Muscle layer of duodenum (tissue), 2 donors: ENCODE measurements around the gene RAB40AL.
"Not testable (repeated sequence)": the region's sequence is repeated elsewhere in the genome, so short reads cannot be mapped to it uniquely, and the experiment has no call there.

ENCODE experiments used
- H3K27ac ChIP-seq: one replicate; pipeline ENCODE4 v1.7.0; 2013; ENCODE audit warnings: mild to moderate bottlenecking, low read length
- H3K27me3 ChIP-seq: one replicate; pipeline ENCODE4 v1.7.0; 2013; ENCODE audit warnings: low read depth, mild to moderate bottlenecking, control low read depth, low read length
- H3K36me3 ChIP-seq, 2 donors: one replicate each; pipeline ENCODE4 v1.7.0; 2013; ENCODE audit warnings: low read length in 2 of 2, control low read depth in 1 of 2, mild to moderate bottlenecking in 1 of 2; ENCODE audit not compliant: insufficient read depth in 2 of 2, control insufficient read depth in 1 of 2
- H3K4me1 ChIP-seq, 2 donors: one replicate each; pipeline ENCODE4 v1.7.0; 2013; ENCODE audit warnings: low read length in 2 of 2, mild to moderate bottlenecking in 2 of 2, control low read depth in 1 of 2, moderate library complexity in 1 of 2; ENCODE audit not compliant: insufficient read depth in 2 of 2, control insufficient read depth in 1 of 2
- H3K4me3 ChIP-seq, 2 donors: one replicate each; pipeline ENCODE4 v1.7.0; 2013; ENCODE audit warnings: low read length in 2 of 2, low read depth in 1 of 2, mild to moderate bottlenecking in 1 of 2
- H3K9me3 ChIP-seq, 2 donors: one replicate each; pipeline ENCODE4 v1.7.0; 2013; ENCODE audit warnings: low read length in 2 of 2, control low read depth in 1 of 2, mild to moderate bottlenecking in 1 of 2; ENCODE audit not compliant: control insufficient read depth in 1 of 2
- donor health status: healthy.

Gene RAB40AL

GRCh38 chrX:102959471-102959870, 22.4 kb downstream of the RAB40AL start:
- Histone ChIP-seq H3K9me3 (no peaks in the 10 kb centered on the region), H3K4me1 (no peaks in the 10 kb centered on the region), H3K36me3 (no peaks in the 10 kb centered on the region), H3K4me3 (no peak overlapping the region), H3K27me3 (no peaks in the 10 kb centered on the region), H3K27ac (no peak overlapping the region)

- no peaks in the 10 kb centered on the region for H3K36me3 ChIP-seq
- H3K4me1 ChIP-seq, result no peaks in the 10 kb centered on the region
- H3K9me3 ChIP-seq, result peaks cover 0 to 5% of the 10 kb centered on the region in 2 donors
- H3K27ac ChIP-seq, result no peak overlapping the region
- no peaks in the 10 kb centered on the region for H3K27me3 ChIP-seq
- H3K4me3 ChIP-seq, result no peak overlapping the region
Measured at GRCh38 chrX:102963955-102964354, 26.9 kb downstream of the RAB40AL start.

- Histone ChIP-seq H3K4me1 (no peaks in the 10 kb centered on the region), H3K4me3 (no peak overlapping the region), H3K27me3 (no peaks in the 10 kb centered on the region), H3K36me3 (no peaks in the 10 kb centered on the region), H3K27ac (no peak overlapping the region), H3K9me3 (peaks cover 0 to 8% of the 10 kb centered on the region in 2 donors)
Measured at GRCh38 chrX:102964940-102965339, 27.9 kb downstream of the RAB40AL start.

- no peaks in the 10 kb centered on the region for H3K27me3 ChIP-seq
- H3K27ac ChIP-seq, result no peak overlapping the region
- H3K36me3 ChIP-seq, result no peaks in the 10 kb centered on the region
- peaks cover 0 to 12% of the 10 kb centered on the region in 2 donors for H3K9me3 ChIP-seq
- no peak overlapping the region for H3K4me3 ChIP-seq
- no peaks in the 10 kb centered on the region for H3K4me1 ChIP-seq
Measured at GRCh38 chrX:102966701-102967100, 29.6 kb downstream of the RAB40AL start.

- Histone ChIP-seq H3K4me3 (no peak overlapping the region), H3K27me3 (no peaks in the 10 kb centered on the region), H3K36me3 (no peaks in the 10 kb centered on the region), H3K9me3 (peaks cover 0 to 19% of the 10 kb centered on the region in 2 donors), H3K27ac (no peak overlapping the region), H3K4me1 (no peaks in the 10 kb centered on the region)
Measured at GRCh38 chrX:102968216-102968615, 31.1 kb downstream of the RAB40AL start.

- not testable (repeated sequence) for H3K4me1 ChIP-seq, H3K27me3 ChIP-seq, H3K27ac ChIP-seq, H3K36me3 ChIP-seq, H3K4me3 ChIP-seq
- H3K9me3 ChIP-seq, result peaks cover 0 to 21% of the 10 kb centered on the region in 2 donors
Measured at GRCh38 chrX:102971536-102971935, 34.5 kb downstream of the RAB40AL start.

GRCh38 chrX:102975016-102975415, 37.9 kb downstream of the RAB40AL start:
- H3K9me3 ChIP-seq, result peaks cover 0 to 13% of the 10 kb centered on the region in 2 donors
- H3K4me3 ChIP-seq, result no peak overlapping the region
- H3K27ac ChIP-seq, result no peak overlapping the region
- H3K4me1 ChIP-seq, result no peaks in the 10 kb centered on the region
- no peaks in the 10 kb centered on the region for H3K27me3 ChIP-seq
- H3K36me3 ChIP-seq, result no peaks in the 10 kb centered on the region

GRCh38 chrX:102976286-102976685, 39.2 kb downstream of the RAB40AL start:
- peaks cover 0 to 13% of the 10 kb centered on the region in 2 donors for H3K9me3 ChIP-seq
- no peaks in the 10 kb centered on the region for H3K4me1 ChIP-seq
- H3K27ac ChIP-seq, result no peak overlapping the region
- no peaks in the 10 kb centered on the region for H3K27me3 ChIP-seq
- no peaks in the 10 kb centered on the region for H3K36me3 ChIP-seq
- no peak overlapping the region for H3K4me3 ChIP-seq

- H3K9me3 ChIP-seq, result peaks cover 0 to 8% of the 10 kb centered on the region in 2 donors
- no peaks in the 10 kb centered on the region for H3K36me3 ChIP-seq
- H3K4me3 ChIP-seq, result no peak overlapping the region
Measured at GRCh38 chrX:102976793-102977495, 39.9 kb downstream of the RAB40AL start.

GRCh38 chrX:102978594-102978993, 41.5 kb downstream of the RAB40AL start:
- Histone ChIP-seq H3K36me3 (no peaks in the 10 kb centered on the region), H3K27ac (no peak overlapping the region), H3K27me3 (no peaks in the 10 kb centered on the region), H3K4me3 (no peak overlapping the region), H3K9me3 (peaks cover 0 to 2% of the 10 kb centered on the region in 2 donors), H3K4me1 (no peaks in the 10 kb centered on the region)

More at GRCh38 chrX:102976793-102977495, 39.9 kb downstream of the RAB40AL start:
- Histone ChIP-seq H3K4me1 (no peaks in the 10 kb centered on the region), H3K27ac (no peak overlapping the region), H3K27me3 (no peaks in the 10 kb centered on the region)

- Histone ChIP-seq H3K9me3 (no peaks in the 10 kb centered on the region), H3K36me3 (no peaks in the 10 kb centered on the region), H3K4me1 (no peaks in the 10 kb centered on the region), H3K27me3 (no peaks in the 10 kb centered on the region), H3K27ac (no peak overlapping the region), H3K4me3 (no peak overlapping the region)
Measured at GRCh38 chrX:102979536-102979935, 42.5 kb downstream of the RAB40AL start.

- Histone ChIP-seq H3K4me1 (no peaks in the 10 kb centered on the region), H3K27ac (no peak overlapping the region), H3K4me3 (no peak overlapping the region), H3K36me3 (no peaks in the 10 kb centered on the region), H3K9me3 (no peaks in the 10 kb centered on the region), H3K27me3 (no peaks in the 10 kb centered on the region)
Measured at GRCh38 chrX:102983205-102983604, 46.1 kb downstream of the RAB40AL start.
